Measurements from ENCODE around the gene PAWR. TPM values are rescaled to one million over a fixed set of nuclear protein-coding genes. Genes with fewer than 3 reads are reported as not detected.

The PAWR gene
- total and polyA plus RNA-seq, 2 donors (not counting 3 experiments of a cell fraction or from before 2014, with no cell fraction given) = 18.3 to 154 TPM

GRCh38 chr12:79710707-79711483, 20.1 kb upstream of the PAWR start:
- Histone ChIP-seq H3K36me3 (ENCODE audit: control insufficient read depth in 2 of 2, extremely low read depth in 1 of 2, insufficient read depth in 2 of 2, low read length in 2 of 2) (no peaks in the 10 kb centered on the region), H3K27ac (ENCODE audit: insufficient read depth, low read depth, low read length) (no peak overlapping the region), H3K9me3 (replicated peaks; ENCODE audit: control insufficient read depth, insufficient read depth, low read length) (no peaks in the 10 kb centered on the region), H2AFZ (ENCODE audit: low read depth, low read length) (no peak overlapping the region), H3K4me3 (replicated peaks in 1 of 3; ENCODE audit: insufficient read depth in 1 of 3, low read depth in 1 of 3, low read length in 3 of 3) (no peak overlapping the region), H3K27me3 (ENCODE audit: control insufficient read depth in 2 of 2, insufficient read depth in 2 of 2, low read length in 2 of 2) (peaks cover 0 to 2% of the 10 kb centered on the region in 2 experiments), H3K9me1 (replicated peaks; ENCODE audit: control insufficient read depth, extremely low read depth, insufficient read depth, low read length) (no peaks in the 10 kb centered on the region), H3K4me2 (ENCODE audit: insufficient read depth, low read length) (no peak overlapping the region), H3K9ac (replicated peaks; ENCODE audit: extremely low read depth, insufficient read depth, low read length) (no peak overlapping the region), H3K4me1 (ENCODE audit: control insufficient read depth, extremely low read depth, insufficient read depth, low read length) (no peaks in the 10 kb centered on the region), H4K20me1 (replicated peaks; ENCODE audit: control insufficient read depth, extremely low read depth, insufficient read depth, low read length) (no peaks in the 10 kb centered on the region), H3K79me2 (ENCODE audit: control insufficient read depth, insufficient read depth, low read length) (no peaks in the 10 kb centered on the region)
- BruUV-seq (replicated peaks) = no TSS peak
- TF ChIP-seq CTCF (IDR thresholded peaks at IDR 0.05; ENCODE audit: extremely low read depth in 1 of 2, insufficient read depth in 1 of 2, low read depth in 1 of 2, low read length in 2 of 2) = no peak
- TF ChIP-seq POLR2AphosphoS5 (IDR thresholded peaks at IDR 0.05; ENCODE audit: insufficient read depth, low read depth, low read length) = no peak
- TF ChIP-seq MAX (IDR thresholded peaks at IDR 0.05; ENCODE audit: insufficient read depth, insufficient read length) = no peak
- TF ChIP-seq MYC (IDR thresholded peaks at IDR 0.05; ENCODE audit: low read depth, low read length) = no peak
- no peak for TF ChIP-seq JUN (IDR thresholded peaks at IDR 0.05; ENCODE audit: borderline replicate concordance, insufficient read depth, insufficient read length, low read depth)
- no peak for TF ChIP-seq FOS (IDR thresholded peaks at IDR 0.05; ENCODE audit: borderline replicate concordance, insufficient read depth, low read length)
- TF ChIP-seq EZH2 (IDR thresholded peaks at IDR 0.05; ENCODE audit: borderline replicate concordance, low read depth, low read length, severe bottlenecking) = no peak
- TF ChIP-seq POLR2A (IDR thresholded peaks at IDR 0.05; ENCODE audit: low read depth, low read length) = no peak
- no peak for TF ChIP-seq GATA2 (IDR thresholded peaks at IDR 0.05; ENCODE audit: insufficient read depth, insufficient read length, low read depth, low read length)
- FAIRE-seq (no peak), DNase-seq (ENCODE audit: low read depth, low spot score) (no peak)
- CTCF ChIA-PET = interaction anchor here (1.8 kb wide), 1 partner anchor 15 kb away, joined by 4 read pairs; no protein-coding TSS in a partner anchor
- intact Hi-C loops (cut with micrococcal nuclease) = no loop called here
- POLR2A ChIA-PET = no interaction called here
- dilution Hi-C loops (cut with MboI; ENCODE audit: extremely low pct_ligation_motif_present, low sequenced_read_pairs) = no loop called here

Data from endothelial cell of umbilical vein (primary cell).